ENCODE data around the gene SPSB4. TPM values are rescaled to one million over a fixed set of nuclear protein-coding genes. Genes with fewer than 3 reads are reported as not detected.

The SPSB4 gene
- total and polyA plus RNA-seq, 9 of the 15 experiments (the other 6 are each of a cell fraction or from before 2014, with no cell fraction given) = not detected

- TF ChIP-seq, protein P1, sequence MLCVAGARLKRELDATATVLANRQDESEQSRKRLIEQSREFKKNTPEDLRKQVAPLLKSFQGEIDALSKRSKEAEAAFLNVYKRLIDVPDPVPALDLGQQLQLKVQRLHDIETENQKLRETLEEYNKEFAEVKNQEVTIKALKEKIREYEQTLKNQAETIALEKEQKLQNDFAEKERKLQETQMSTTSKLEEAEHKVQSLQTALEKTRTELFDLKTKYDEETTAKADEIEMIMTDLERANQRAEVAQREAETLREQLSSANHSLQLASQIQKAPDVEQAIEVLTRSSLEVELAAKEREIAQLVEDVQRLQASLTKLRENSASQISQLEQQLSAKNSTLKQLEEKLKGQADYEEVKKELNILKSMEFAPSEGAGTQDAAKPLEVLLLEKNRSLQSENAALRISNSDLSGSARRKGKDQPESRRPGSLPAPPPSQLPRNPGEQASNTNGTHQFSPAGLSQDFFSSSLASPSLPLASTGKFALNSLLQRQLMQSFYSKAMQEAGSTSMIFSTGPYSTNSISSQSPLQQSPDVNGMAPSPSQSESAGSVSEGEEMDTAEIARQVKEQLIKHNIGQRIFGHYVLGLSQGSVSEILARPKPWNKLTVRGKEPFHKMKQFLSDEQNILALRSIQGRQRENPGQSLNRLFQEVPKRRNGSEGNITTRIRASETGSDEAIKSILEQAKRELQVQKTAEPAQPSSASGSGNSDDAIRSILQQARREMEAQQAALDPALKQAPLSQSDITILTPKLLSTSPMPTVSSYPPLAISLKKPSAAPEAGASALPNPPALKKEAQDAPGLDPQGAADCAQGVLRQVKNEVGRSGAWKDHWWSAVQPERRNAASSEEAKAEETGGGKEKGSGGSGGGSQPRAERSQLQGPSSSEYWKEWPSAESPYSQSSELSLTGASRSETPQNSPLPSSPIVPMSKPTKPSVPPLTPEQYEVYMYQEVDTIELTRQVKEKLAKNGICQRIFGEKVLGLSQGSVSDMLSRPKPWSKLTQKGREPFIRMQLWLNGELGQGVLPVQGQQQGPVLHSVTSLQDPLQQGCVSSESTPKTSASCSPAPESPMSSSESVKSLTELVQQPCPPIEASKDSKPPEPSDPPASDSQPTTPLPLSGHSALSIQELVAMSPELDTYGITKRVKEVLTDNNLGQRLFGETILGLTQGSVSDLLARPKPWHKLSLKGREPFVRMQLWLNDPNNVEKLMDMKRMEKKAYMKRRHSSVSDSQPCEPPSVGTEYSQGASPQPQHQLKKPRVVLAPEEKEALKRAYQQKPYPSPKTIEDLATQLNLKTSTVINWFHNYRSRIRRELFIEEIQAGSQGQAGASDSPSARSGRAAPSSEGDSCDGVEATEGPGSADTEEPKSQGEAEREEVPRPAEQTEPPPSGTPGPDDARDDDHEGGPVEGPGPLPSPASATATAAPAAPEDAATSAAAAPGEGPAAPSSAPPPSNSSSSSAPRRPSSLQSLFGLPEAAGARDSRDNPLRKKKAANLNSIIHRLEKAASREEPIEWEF (CRISPR knock-in tag; IDR thresholded peaks at IDR 0.05) = no peak
- TF ChIP-seq PHTF2 (CRISPR knock-in tag; IDR thresholded peaks at IDR 0.05) = no peak
- no peak for TF ChIP-seq WHSC1 (IDR thresholded peaks at IDR 0.05; ENCODE audit: low read length)
- TF ChIP-seq, protein P2, sequence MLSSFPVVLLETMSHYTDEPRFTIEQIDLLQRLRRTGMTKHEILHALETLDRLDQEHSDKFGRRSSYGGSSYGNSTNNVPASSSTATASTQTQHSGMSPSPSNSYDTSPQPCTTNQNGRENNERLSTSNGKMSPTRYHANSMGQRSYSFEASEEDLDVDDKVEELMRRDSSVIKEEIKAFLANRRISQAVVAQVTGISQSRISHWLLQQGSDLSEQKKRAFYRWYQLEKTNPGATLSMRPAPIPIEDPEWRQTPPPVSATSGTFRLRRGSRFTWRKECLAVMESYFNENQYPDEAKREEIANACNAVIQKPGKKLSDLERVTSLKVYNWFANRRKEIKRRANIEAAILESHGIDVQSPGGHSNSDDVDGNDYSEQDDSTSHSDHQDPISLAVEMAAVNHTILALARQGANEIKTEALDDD (IDR thresholded peaks at IDR 0.05) = no peak
- no peak for TF ChIP-seq ZNF384 (IDR thresholded peaks at IDR 0.05; ENCODE audit: low read depth, low read length)
- no peak for TF ChIP-seq ZNF316 (IDR thresholded peaks at IDR 0.05)
These were observed 29.9 kb upstream of the SPSB4 start (continued) for GRCh38 chr3:141021261-141021660.
